Heart left ventricle (tissue), 16 donors: ENCODE measurements around the gene RNF14. TPM values are rescaled to one million over a fixed set of nuclear protein-coding genes. Genes with fewer than 3 reads are reported as not detected.

Experiments used
- ATAC-seq, 4 donors: fragments of 200-7000 bp; cut with Tn5 transposase; one replicate each; pipeline ENCODE4 v1.9.1; 2020 to 2022; ENCODE audit warnings: moderate library complexity in 4 of 4, mild to moderate bottlenecking in 3 of 4, moderate number of reproducible peaks in 1 of 4
- DNase-seq, 5 donors: peaks; one replicate each; pipeline ENCODE4 v3.0.0-alpha.2; 2020
- H3K27ac ChIP-seq, 12 donors: fragments of 200-600 bp; sonication (generic) in 4 of 12; one replicate each; pipeline versions ENCODE4 v1.5.0 to v1.8.0; 2016 to 2022; ENCODE audit warnings: mild to moderate bottlenecking in 2 of 12
- H3K27me3 ChIP-seq, 9 donors: fragments of 200-600 bp; sonication (generic) in 2 of 9; one replicate each; pipeline versions ENCODE4 v1.5.1 to v1.8.0; 2016 to 2022; ENCODE audit warnings: mild to moderate bottlenecking in 3 of 9
- H3K36me3 ChIP-seq, 9 donors: fragments of 200-600 bp; sonication (generic) in 2 of 9; one replicate each; pipeline versions ENCODE4 v1.5.0 to v1.8.0; 2018 to 2022; ENCODE audit warnings: mild to moderate bottlenecking in 2 of 9
- H3K4me1 ChIP-seq, 12 donors: fragments of 200-600 bp; sonication (generic) in 4 of 12; one replicate each; pipeline versions ENCODE4 v1.5.0 to v1.8.0; 2016 to 2022; ENCODE audit warnings: mild to moderate bottlenecking in 3 of 12
- H3K4me3 ChIP-seq, 12 donors: fragments of 200-600 bp; sonication (generic) in 4 of 12; one replicate each; pipeline versions ENCODE4 v1.5.0 to v1.8.0; 2017 to 2022; ENCODE audit warnings: mild to moderate bottlenecking in 9 of 12, moderate library complexity in 4 of 12
- H3K9me3 ChIP-seq, 12 donors: fragments of 200-600 bp; sonication (generic) in 4 of 12; one replicate each; pipeline versions ENCODE4 v1.5.0 to v1.8.0; 2016 to 2022; ENCODE audit warnings: mild to moderate bottlenecking in 1 of 12
- CTCF ChIP-seq, 12 donors: fragments of 200-600 bp; sonication (generic) in 4 of 12; IDR thresholded peaks; one replicate each; pipeline versions ENCODE4 v1.5.0 to v1.8.0; 2018 to 2022; ENCODE audit warnings: antibody characterized with exemption in 12 of 12, mild to moderate bottlenecking in 5 of 12
- POLR2A ChIP-seq, 2 donors: fragments of 450-650 bp; IDR thresholded peaks; one replicate each; pipeline ENCODE4 v1.6.1; 2017; ENCODE audit warnings: antibody characterized with exemption in 2 of 2, mild to moderate bottlenecking in 2 of 2, moderate library complexity in 2 of 2
- WGBS, 4 donors: extraction: QIAGEN DNeasy Blood & Tissue Kit in 2 of 4; methylation state at CpG; one replicate each; pipeline versions ENCODE4 v1.1.5 to v1.1.7; 2013 to 2018; 5-methylcytosine and 5-hydroxymethylcytosine counted together
- intact Hi-C, 10 donors: fragments of 100-400 bp; cut with DNase I; formaldehyde crosslinking; loops; one replicate each; pipeline versions ENCODE4 v1.11.1 to v1.14.2; 2022
- polyA plus RNA-seq, 2 donors: library from polyadenylated mRNA; stranded (reverse); fragments of 200-250 nt; gene quantifications; one replicate each; pipeline ENCODE4 v1.2.3, GENCODE V29; 2013
- total RNA-seq, 9 donors: library from RNA; depleted of rRNA in 2 of 9; stranded (reverse); fragments of >200 nt in 2 of 9; fragmentation: NEBNext Ultra II Directional in 3 of 9; extraction: Animal tissue kit (Norgen Biotek cat#: 25700) in 3 of 9; gene quantifications; one replicate each; pipeline versions ENCODE4 v1.1.0 to v1.2.4, GENCODE V29; 2016 to 2023
- donor health status: ischemic (EF 13 %, LVEDD 7.1; RV severe dilation, severe dysfunction).
- donor health status: healthy with polysubstance abuse.
- donor health status: DM: no; HTN: yes; CAD: no.
- donor health status: DM: no; HTN: no; CAD: no.
- donor health status: ischemic (EF 25% LVEDD 6.9; RV normal size, moderate dysfunction).
- donor health status: ischemic (EF 25% LVEDD 5.7; RV mildly dilated, moderate dysfunction).
- donor health status: healthy.
- donor health status: DM: yes; HTN: yes; CAD: no.
- donor health status: ischemic (EF 35%, LVEDD 5.7; RV mildly dilated, moderate dysfunction).
- donor health status: nonischemic (EF 11% LVEDD 7.7; RV severe dilation, severe dysfunction).
- donor health status: DM: yes; HTN: yes; CAD: no.
- donor health status: PGD.
- donor health status: ischemic (EF 29% LVEDD 5.4; RV normal size, mild dysfunction).
- donor health status: nonischemic (EF 23%, LVEDD 6.1; RV moderate dilation, normal function).

Gene RNF14
- total and polyA plus RNA-seq, 11 donors, result 21.3 to 131 (median 103) TPM

GRCh38 chr5:142011572-142012185 lies 42.8 kb downstream of the RNF14 start:
- 91 to 95% (median 92%) methylated on average over 7 to 9 of the region's 9 CpGs for WGBS, 4 donors
- peaks cover 0 to 63% (median 15%) of the 10 kb centered on the region in 12 donors for H3K4me1 ChIP-seq
- no peaks in the 10 kb centered on the region for H3K27me3 ChIP-seq
- no peaks in the 10 kb centered on the region for H3K9me3 ChIP-seq
- H3K36me3 ChIP-seq, result peaks cover 0 to 36% (median 24%) of the 10 kb centered on the region in 9 donors
- intact Hi-C loops, result loop anchor here in 7 of 10 donors (2.0 to 10.0 kb wide), 6 partner anchors 96 to 683 kb away; partner anchors contain the start of gene NDFIP1 (in 3 of the 7)
- no peak for DNase-seq
- TF ChIP-seq CTCF (IDR thresholded peaks at IDR 0.05), result no peak
- no peak for TF ChIP-seq POLR2A (IDR thresholded peaks at IDR 0.05)
- peak overlapping the region in 4 of 12 donors; percentile 85 to 93 (median 92) for H3K27ac ChIP-seq
- peak overlapping the region in 7 of 12 donors; percentile 78 to 98 (median 84) for H3K4me3 ChIP-seq
- ATAC-seq, result no peak

GRCh38 chr5:142012186-142012785 lies 43.4 kb downstream of the RNF14 start:
- peak in 3 of 4 donors; percentile 37 to 52 (median 38) for ATAC-seq
- no peaks in the 10 kb centered on the region for H3K9me3 ChIP-seq
- H3K27me3 ChIP-seq, result no peaks in the 10 kb centered on the region
- peaks cover 0 to 59% (median 15%) of the 10 kb centered on the region in 12 donors for H3K4me1 ChIP-seq
- H3K27ac ChIP-seq, result peak overlapping the region in 11 of 12 donors; percentile 70 to 94 (median 85)
- H3K4me3 ChIP-seq, result peak overlapping the region; percentile 42 to 98 (median 78)
- DNase-seq, result peak; percentile 29 to 75 (median 46)
- intact Hi-C loops, result loop anchor here in 7 of 10 donors (2.0 to 10.0 kb wide), 6 partner anchors 95 to 683 kb away; partner anchors contain the start of gene NDFIP1 (in 3 of the 7)
- H3K36me3 ChIP-seq, result peaks cover 0 to 30% (median 20%) of the 10 kb centered on the region in 9 donors
- TF ChIP-seq CTCF (IDR thresholded peaks at IDR 0.05) (peak in 9 of 12 donors; percentile 17 to 51 (median 38)), POLR2A (IDR thresholded peaks at IDR 0.05) (no peak)
- 12 to 16% (median 15%) methylated on average over 18 of the region's 18 CpGs for WGBS, 4 donors

GRCh38 chr5:142012792-142013388 lies 44.0 kb downstream of the RNF14 start, which contains the start of gene GNPDA1:
TSS of gene GNPDA1 (minus strand) at chr5:142013027. CDS start at chr5:142012035, 992 bp downstream.
- H3K36me3 ChIP-seq, result peaks cover 0 to 25% (median 14%) of the 10 kb centered on the region in 9 donors
- H3K27ac ChIP-seq, result peak within 1 kb of the TSS; percentile 47 to 94 (median 85)
- WGBS, 4 donors, result 1% methylated on average over 24 to 58 of the region's 58 CpGs
- ATAC-seq (peak; percentile 74 to 94 (median 90)), DNase-seq (peak; percentile 85 to 90 (median 88))
- H3K9me3 ChIP-seq, result no peaks in the 10 kb centered on the region
- intact Hi-C loops, result loop anchor here in 7 of 10 donors (2.0 to 10.0 kb wide), 6 partner anchors 94 to 682 kb away; partner anchors contain the start of gene NDFIP1 (in 3 of the 7)
- peak within 1 kb of the TSS; percentile 42 to 98 (median 78) for H3K4me3 ChIP-seq
- H3K27me3 ChIP-seq, result no peaks in the 10 kb centered on the region
- H3K4me1 ChIP-seq, result peaks cover 0 to 53% (median 15%) of the 10 kb centered on the region in 12 donors
- TF ChIP-seq POLR2A (IDR thresholded peaks at IDR 0.05) (peak in 1 of 2 donors; percentile 39), CTCF (IDR thresholded peaks at IDR 0.05) (peak in 5 of 12 donors; percentile 8 to 39 (median 31))
